Measurements from ENCODE around the gene TMEM53.

Gene TMEM53

GRCh38 chr1:44631647-44632539 is 42.4 kb downstream of the TMEM53 start:
- peaks cover 25 to 28% of the 10 kb centered on the region in 2 donors for H3K4me1 ChIP-seq (ENCODE audit: control insufficient read depth in 1 of 2, insufficient read depth in 2 of 2, low read length in 2 of 2)
- no peaks in the 10 kb centered on the region for H3K9me3 ChIP-seq (ENCODE audit: control insufficient read depth in 1 of 2, low read length in 2 of 2)
- no peaks in the 10 kb centered on the region for H3K27me3 ChIP-seq (ENCODE audit: control insufficient read depth in 1 of 2, insufficient read depth in 2 of 2, low read length in 2 of 2)
- peak overlapping the region; percentile 78 to 82 for H3K4me3 ChIP-seq (ENCODE audit: low read depth in 1 of 2, low read length in 2 of 2)
- peak overlapping the region; percentile 83 to 91 for H3K9ac ChIP-seq (ENCODE audit: low read depth in 1 of 2, low read length in 2 of 2)
- peaks cover 28 to 39% of the 10 kb centered on the region in 2 donors for H3K36me3 ChIP-seq (ENCODE audit: control insufficient read depth in 1 of 2, insufficient read depth in 2 of 2, low read length in 2 of 2)
- H3K27ac ChIP-seq (ENCODE audit: low read depth, low read length), result peak overlapping the region; percentile 83

GRCh38 chr1:44631333-44631646 is 43.0 kb downstream of the TMEM53 start:
- no peaks in the 10 kb centered on the region for H3K9me3 ChIP-seq (ENCODE audit: control insufficient read depth in 1 of 2, low read length in 2 of 2)

GRCh38 chr1:44630116-44630515 is 44.2 kb downstream of the TMEM53 start:
- peaks cover 14 to 21% of the 10 kb centered on the region in 2 donors for H3K36me3 ChIP-seq (ENCODE audit: control insufficient read depth in 1 of 2, insufficient read depth in 2 of 2, low read length in 2 of 2)
- H3K4me1 ChIP-seq (ENCODE audit: control insufficient read depth in 1 of 2, insufficient read depth in 2 of 2, low read length in 2 of 2), result peaks cover 25 to 28% of the 10 kb centered on the region in 2 donors
- H3K9me3 ChIP-seq (ENCODE audit: control insufficient read depth in 1 of 2, low read length in 2 of 2), result no peaks in the 10 kb centered on the region
- H3K9ac ChIP-seq (ENCODE audit: low read depth in 1 of 2, low read length in 2 of 2), result no peak overlapping the region
- no peaks in the 10 kb centered on the region for H3K27me3 ChIP-seq (ENCODE audit: control insufficient read depth in 1 of 2, insufficient read depth in 2 of 2, low read length in 2 of 2)
- no peak overlapping the region for H3K27ac ChIP-seq (ENCODE audit: low read depth, low read length)
- no peak overlapping the region for H3K4me3 ChIP-seq (ENCODE audit: low read depth in 1 of 2, low read length in 2 of 2)

More at GRCh38 chr1:44631333-44631646, 43.0 kb downstream of the TMEM53 start:
- no peaks in the 10 kb centered on the region for H3K27me3 ChIP-seq (ENCODE audit: control insufficient read depth in 1 of 2, insufficient read depth in 2 of 2, low read length in 2 of 2)
- peak overlapping the region; percentile 83 for H3K27ac ChIP-seq (ENCODE audit: low read depth, low read length)
- peaks cover 25 to 28% of the 10 kb centered on the region in 2 donors for H3K4me1 ChIP-seq (ENCODE audit: control insufficient read depth in 1 of 2, insufficient read depth in 2 of 2, low read length in 2 of 2)
- H3K4me3 ChIP-seq (ENCODE audit: low read depth in 1 of 2, low read length in 2 of 2), result peak overlapping the region; percentile 78 to 82
- peaks cover 22 to 33% of the 10 kb centered on the region in 2 donors for H3K36me3 ChIP-seq (ENCODE audit: control insufficient read depth in 1 of 2, insufficient read depth in 2 of 2, low read length in 2 of 2)
- peak overlapping the region; percentile 67 to 91 for H3K9ac ChIP-seq (ENCODE audit: low read depth in 1 of 2, low read length in 2 of 2)

GRCh38 chr1:44628962-44629756 is 45.1 kb downstream of the TMEM53 start:
- H3K27me3 ChIP-seq (ENCODE audit: control insufficient read depth in 1 of 2, insufficient read depth in 2 of 2, low read length in 2 of 2), result no peaks in the 10 kb centered on the region
- no peak overlapping the region for H3K9ac ChIP-seq (ENCODE audit: low read depth in 1 of 2, low read length in 2 of 2)
- no peak overlapping the region for H3K4me3 ChIP-seq (ENCODE audit: low read depth in 1 of 2, low read length in 2 of 2)
- H3K27ac ChIP-seq (ENCODE audit: low read depth, low read length), result no peak overlapping the region
- H3K36me3 ChIP-seq (ENCODE audit: control insufficient read depth in 1 of 2, insufficient read depth in 2 of 2, low read length in 2 of 2), result peaks cover 10 to 11% of the 10 kb centered on the region in 2 donors
- H3K9me3 ChIP-seq (ENCODE audit: control insufficient read depth in 1 of 2, low read length in 2 of 2), result no peaks in the 10 kb centered on the region
- peaks cover 21 to 24% of the 10 kb centered on the region in 2 donors for H3K4me1 ChIP-seq (ENCODE audit: control insufficient read depth in 1 of 2, insufficient read depth in 2 of 2, low read length in 2 of 2)

DNA sequence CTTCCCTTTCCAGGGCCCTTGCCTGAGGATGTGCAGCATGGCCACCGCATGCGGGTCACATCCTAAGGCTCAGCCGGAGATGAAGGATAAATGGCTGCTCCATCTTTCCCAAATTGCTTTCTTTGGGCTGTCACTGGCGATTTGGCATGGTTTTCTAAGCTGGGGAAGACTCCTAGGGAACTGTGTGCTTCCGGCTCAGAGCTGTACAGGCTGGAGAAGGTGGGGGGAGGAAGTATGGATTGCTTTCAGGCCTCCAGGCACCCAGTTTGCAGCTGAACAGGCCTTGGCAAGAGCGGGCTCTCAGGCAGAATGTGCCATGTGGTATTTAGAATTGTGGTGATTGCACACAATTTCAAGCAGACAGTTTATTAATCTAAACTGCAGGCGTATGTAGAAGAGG is 48.9 kb downstream of the TMEM53 start:
- H3K36me3 ChIP-seq (ENCODE audit: control insufficient read depth in 1 of 2, insufficient read depth in 2 of 2, low read length in 2 of 2), result no peaks in the 10 kb centered on the region
- no peak overlapping the region for H3K9ac ChIP-seq (ENCODE audit: low read depth in 1 of 2, low read length in 2 of 2)
- H3K9me3 ChIP-seq (ENCODE audit: control insufficient read depth in 1 of 2, low read length in 2 of 2), result no peaks in the 10 kb centered on the region
- H3K4me3 ChIP-seq (ENCODE audit: low read depth in 1 of 2, low read length in 2 of 2), result no peak overlapping the region
- no peak overlapping the region for H3K27ac ChIP-seq (ENCODE audit: low read depth, low read length)
- no peaks in the 10 kb centered on the region for H3K27me3 ChIP-seq (ENCODE audit: control insufficient read depth in 1 of 2, insufficient read depth in 2 of 2, low read length in 2 of 2)
- no peaks in the 10 kb centered on the region for H3K4me1 ChIP-seq (ENCODE audit: control insufficient read depth in 1 of 2, insufficient read depth in 2 of 2, low read length in 2 of 2)

- Histone ChIP-seq H3K4me3 (ENCODE audit: low read depth in 1 of 2, low read length in 2 of 2) (no peak overlapping the region), H3K36me3 (ENCODE audit: control insufficient read depth in 1 of 2, insufficient read depth in 2 of 2, low read length in 2 of 2) (no peaks in the 10 kb centered on the region), H3K27ac (ENCODE audit: low read depth, low read length) (no peak overlapping the region), H3K4me1 (ENCODE audit: control insufficient read depth in 1 of 2, insufficient read depth in 2 of 2, low read length in 2 of 2) (no peaks in the 10 kb centered on the region), H3K9ac (ENCODE audit: low read depth in 1 of 2, low read length in 2 of 2) (no peak overlapping the region), H3K27me3 (ENCODE audit: control insufficient read depth in 1 of 2, insufficient read depth in 2 of 2, low read length in 2 of 2) (no peaks in the 10 kb centered on the region), H3K9me3 (ENCODE audit: control insufficient read depth in 1 of 2, low read length in 2 of 2) (no peaks in the 10 kb centered on the region)
Observed at GRCh38 chr1:44624268-44624901, 49.9 kb downstream of the TMEM53 start.

DNA sequence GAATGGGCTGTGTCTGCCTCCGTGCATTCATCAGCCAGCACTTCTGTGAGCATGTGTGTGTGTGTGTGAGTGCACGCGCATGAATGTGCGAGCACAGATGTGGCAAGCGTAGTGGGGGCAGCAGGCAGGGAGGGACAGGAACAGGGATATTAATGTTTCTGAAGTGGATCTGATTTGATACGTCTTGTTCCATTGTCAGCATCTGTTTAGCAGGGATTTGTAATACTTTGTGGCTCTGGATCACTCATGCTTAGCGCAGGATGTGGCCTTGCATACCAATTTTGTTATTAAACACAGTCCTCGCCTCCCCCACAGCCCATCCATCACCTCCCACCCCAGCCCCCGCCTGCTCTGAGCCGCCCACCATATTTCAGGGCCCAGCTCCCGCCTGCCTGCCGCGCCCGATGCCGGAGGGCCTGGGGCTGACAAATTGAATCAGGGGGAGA is 52.4 kb downstream of the TMEM53 start:
- Histone ChIP-seq H3K4me3 (ENCODE audit: low read depth in 1 of 2, low read length in 2 of 2) (no peak overlapping the region), H3K36me3 (ENCODE audit: control insufficient read depth in 1 of 2, insufficient read depth in 2 of 2, low read length in 2 of 2) (no peaks in the 10 kb centered on the region), H3K27ac (ENCODE audit: low read depth, low read length) (no peak overlapping the region), H3K27me3 (ENCODE audit: control insufficient read depth in 1 of 2, insufficient read depth in 2 of 2, low read length in 2 of 2) (peaks cover 10 to 12% of the 10 kb centered on the region in 2 donors), H3K4me1 (ENCODE audit: control insufficient read depth in 1 of 2, insufficient read depth in 2 of 2, low read length in 2 of 2) (peaks cover 2 to 6% of the 10 kb centered on the region in 2 donors), H3K9ac (ENCODE audit: low read depth in 1 of 2, low read length in 2 of 2) (no peak overlapping the region), H3K9me3 (ENCODE audit: control insufficient read depth in 1 of 2, low read length in 2 of 2) (no peaks in the 10 kb centered on the region)

GRCh38 chr1:44620072-44620471 is 54.2 kb downstream of the TMEM53 start:
- H3K4me3 ChIP-seq (ENCODE audit: low read depth in 1 of 2, low read length in 2 of 2), result no peak overlapping the region
- H3K4me1 ChIP-seq (ENCODE audit: control insufficient read depth in 1 of 2, insufficient read depth in 2 of 2, low read length in 2 of 2), result peaks cover 4 to 10% of the 10 kb centered on the region in 2 donors
- H3K27ac ChIP-seq (ENCODE audit: low read depth, low read length), result no peak overlapping the region
- H3K36me3 ChIP-seq (ENCODE audit: control insufficient read depth in 1 of 2, insufficient read depth in 2 of 2, low read length in 2 of 2), result no peaks in the 10 kb centered on the region
- peaks cover 16 to 24% of the 10 kb centered on the region in 2 donors for H3K27me3 ChIP-seq (ENCODE audit: control insufficient read depth in 1 of 2, insufficient read depth in 2 of 2, low read length in 2 of 2)
- H3K9ac ChIP-seq (ENCODE audit: low read depth in 1 of 2, low read length in 2 of 2), result no peak overlapping the region
- H3K9me3 ChIP-seq (ENCODE audit: control insufficient read depth in 1 of 2, low read length in 2 of 2), result no peaks in the 10 kb centered on the region

DNA sequence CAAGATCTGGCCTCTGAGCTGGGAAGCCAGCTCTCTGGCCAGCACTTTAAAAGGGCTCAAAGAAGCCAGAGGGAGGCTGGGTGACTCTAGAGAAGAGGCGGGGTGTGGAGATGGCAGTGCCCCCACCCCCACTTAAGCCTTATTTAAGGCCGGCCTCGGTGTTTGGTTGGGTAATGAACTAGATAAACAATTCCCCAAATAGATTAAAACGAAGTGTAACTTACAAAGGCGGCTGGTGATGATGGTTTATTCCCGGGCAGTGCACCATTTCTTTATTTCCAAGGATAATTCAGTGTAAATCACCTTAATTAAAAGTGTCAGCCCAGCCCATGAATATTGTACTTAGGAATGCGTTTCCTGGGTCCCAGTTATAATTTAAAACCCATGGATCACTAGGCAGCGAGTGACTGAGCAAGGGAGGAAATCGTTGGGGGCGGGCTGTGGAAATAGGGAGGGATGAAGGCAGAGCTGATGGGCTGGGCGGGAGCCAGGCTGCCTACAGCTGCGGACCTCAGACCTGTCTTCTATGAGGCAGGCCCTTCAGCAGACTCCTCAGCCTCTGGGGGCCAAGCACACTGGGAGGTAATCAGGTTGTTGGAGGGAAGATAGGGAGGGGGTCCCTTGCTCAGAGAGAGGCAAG is 54.9 kb downstream of the TMEM53 start:
- H3K4me3 ChIP-seq (ENCODE audit: low read depth in 1 of 2, low read length in 2 of 2), result no peak overlapping the region
- no peaks in the 10 kb centered on the region for H3K9me3 ChIP-seq (ENCODE audit: control insufficient read depth in 1 of 2, low read length in 2 of 2)
- no peak overlapping the region for H3K9ac ChIP-seq (ENCODE audit: low read depth in 1 of 2, low read length in 2 of 2)
- no peak overlapping the region for H3K27ac ChIP-seq (ENCODE audit: low read depth, low read length)
- H3K27me3 ChIP-seq (ENCODE audit: control insufficient read depth in 1 of 2, insufficient read depth in 2 of 2, low read length in 2 of 2), result peaks cover 16 to 24% of the 10 kb centered on the region in 2 donors
- no peaks in the 10 kb centered on the region for H3K36me3 ChIP-seq (ENCODE audit: control insufficient read depth in 1 of 2, insufficient read depth in 2 of 2, low read length in 2 of 2)
- H3K4me1 ChIP-seq (ENCODE audit: control insufficient read depth in 1 of 2, insufficient read depth in 2 of 2, low read length in 2 of 2), result peaks cover 4 to 10% of the 10 kb centered on the region in 2 donors
